VCaP (cell line): ENCODE results near the gene PPP1R14B.

Experiments used
- H3K27ac ChIP-seq: fragments of 450-650 bp; 2 replicates; pipeline ENCODE4 v1.5.1; 2017
- CTCF ChIP-seq: fragments of 450-650 bp; conservative IDR thresholded peaks from 2 replicates; pipeline ENCODE4 v1.5.1; 2017; ENCODE audit warnings: mild to moderate bottlenecking, moderate library complexity

Gene PPP1R14B

GRCh38 chr11:64262271-64263002 lies 15.7 kb upstream of the PPP1R14B start:
- no peak overlapping the region for H3K27ac ChIP-seq
- TF ChIP-seq CTCF = no peak

GRCh38 chr11:64261556-64262080 lies 14.9 kb upstream of the PPP1R14B start:
- TF ChIP-seq CTCF = no peak
- H3K27ac ChIP-seq = no peak overlapping the region

GRCh38 chr11:64260147-64260708 lies 13.5 kb upstream of the PPP1R14B start:
- no peak for TF ChIP-seq CTCF
- no peak overlapping the region for H3K27ac ChIP-seq

- no peak overlapping the region for H3K27ac ChIP-seq
- TF ChIP-seq CTCF = no peak
Observed at GRCh38 chr11:64259533-64260067, 12.9 kb upstream of the PPP1R14B start.

- H3K27ac ChIP-seq = no peak overlapping the region
- no peak; the same call in 1 of the 2 replicates for TF ChIP-seq CTCF
Observed at GRCh38 chr11:64258946-64259532, 12.3 kb upstream of the PPP1R14B start.

- no peak overlapping the region for H3K27ac ChIP-seq
- no peak for TF ChIP-seq CTCF
Observed at GRCh38 chr11:64258356-64258755, 11.6 kb upstream of the PPP1R14B start.

- no peak for TF ChIP-seq CTCF
- no peak overlapping the region for H3K27ac ChIP-seq
Observed at GRCh38 chr11:64256300-64256699, 9.6 kb upstream of the PPP1R14B start.
